Ureter (tissue), 1 donor: ENCODE results near the gene ZNF14. TPM values are rescaled to one million over a fixed set of nuclear protein-coding genes. Genes with fewer than 3 reads are reported as not detected.
"Not testable (repeated sequence)": the region's sequence is repeated elsewhere in the genome, so short reads cannot be mapped to it uniquely, and the experiment has no call there.

ENCODE experiments used
- DNase-seq: peaks from one replicate; pipeline ENCODE4 v3.0.0-alpha.2; 2020; ENCODE audit warnings: low spot score
- total RNA-seq: library from RNA; stranded (reverse); gene quantifications from one replicate; pipeline ENCODE4 v1.2.4, GENCODE V29; 2023
- donor health status: DM: yes; HTN: yes; CAD: no.

Gene ZNF14
- total RNA-seq, 1 donor from 2014 or later: 15.3 TPM

DNA sequence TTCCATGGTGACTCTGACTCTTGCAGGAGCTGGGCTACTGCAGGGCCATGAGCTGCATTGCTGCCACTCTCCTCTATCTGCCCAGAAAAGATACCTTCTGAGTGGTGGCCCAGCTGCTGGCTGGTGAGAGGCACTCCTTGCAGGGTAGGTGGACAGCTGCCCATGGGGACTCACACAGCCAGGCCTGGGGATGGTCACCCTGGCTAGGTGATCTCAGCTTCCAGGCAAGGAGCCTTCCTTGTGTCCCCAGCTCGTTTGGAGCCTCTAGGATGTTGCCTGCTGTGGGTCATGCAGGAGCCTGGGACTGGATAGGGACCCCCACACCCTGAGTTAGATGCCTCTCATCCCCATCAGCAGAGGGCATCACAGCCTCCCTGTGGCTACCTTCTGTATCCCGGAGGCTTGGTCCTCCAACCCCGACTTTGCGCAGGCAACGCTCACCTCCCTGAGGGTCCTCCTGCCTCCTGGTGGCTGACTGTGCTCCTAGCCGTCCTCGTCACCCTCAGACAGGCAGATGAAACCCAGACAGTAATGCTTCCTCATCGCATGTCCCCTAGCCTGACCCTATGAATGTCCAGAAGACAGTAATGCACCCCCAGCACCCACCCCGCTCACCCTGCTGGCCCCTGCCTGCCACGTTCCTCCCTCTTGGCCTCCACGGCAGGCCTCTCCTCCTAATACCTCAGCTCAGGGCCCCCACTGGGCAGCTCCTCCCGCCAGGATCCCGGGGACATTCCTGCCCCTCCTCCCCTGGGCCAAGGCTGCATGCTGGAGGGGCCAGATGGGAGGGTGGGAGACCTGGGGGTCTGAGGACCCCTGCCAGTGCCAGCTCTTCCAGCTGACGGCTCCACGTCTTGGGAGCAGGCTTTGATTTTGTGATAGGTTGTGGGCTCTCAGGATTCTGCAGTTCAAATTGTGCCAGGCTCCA is 13.6 kb upstream of the ZNF14 start:
- DNase-seq: no peak

GRCh38 chr19:19745496-19746285 is 12.8 kb upstream of the ZNF14 start:
- no peak for DNase-seq

DNA sequence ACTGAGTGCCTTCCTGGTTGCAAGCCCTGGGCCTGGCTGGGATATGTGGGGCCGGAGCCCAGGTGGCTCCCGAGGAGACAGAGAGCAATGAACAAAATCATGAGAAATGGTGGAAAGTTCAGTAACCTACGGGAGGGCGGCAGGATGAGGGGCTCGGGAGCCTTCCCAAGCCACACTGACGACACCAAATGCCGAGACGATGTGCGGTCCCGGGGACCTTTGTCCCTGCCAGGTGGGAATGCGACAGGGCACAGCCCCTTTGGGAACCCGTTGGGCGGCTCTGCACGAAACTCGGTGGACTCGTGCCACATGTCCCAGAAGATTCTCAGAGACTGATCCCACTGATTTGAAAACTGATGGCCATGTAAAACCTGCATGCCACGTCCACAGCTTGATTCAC is 11.7 kb upstream of the ZNF14 start:
- DNase-seq: no peak

DNA sequence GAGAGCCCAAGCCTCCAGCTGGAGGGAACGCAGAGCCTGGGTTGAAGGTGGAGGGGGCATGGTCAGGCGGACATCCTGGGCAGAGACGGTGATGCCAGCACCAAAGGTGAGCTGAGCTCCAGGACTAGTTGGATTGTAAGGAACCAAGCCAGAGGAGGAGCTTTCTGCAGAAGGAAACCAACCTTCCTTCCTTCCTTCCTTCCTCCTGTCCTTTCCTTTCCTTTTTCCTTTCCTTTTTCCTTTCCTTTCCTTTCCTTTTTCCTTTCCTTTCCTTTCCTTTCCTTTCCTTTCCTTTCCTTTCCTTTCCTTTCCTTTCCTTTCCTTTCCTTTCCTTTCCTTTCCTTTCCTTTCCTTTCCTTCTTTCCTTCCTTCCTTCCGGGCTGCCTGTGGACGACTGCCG is 11.0 kb upstream of the ZNF14 start:
- DNase-seq: not testable (repeated sequence)

DNA sequence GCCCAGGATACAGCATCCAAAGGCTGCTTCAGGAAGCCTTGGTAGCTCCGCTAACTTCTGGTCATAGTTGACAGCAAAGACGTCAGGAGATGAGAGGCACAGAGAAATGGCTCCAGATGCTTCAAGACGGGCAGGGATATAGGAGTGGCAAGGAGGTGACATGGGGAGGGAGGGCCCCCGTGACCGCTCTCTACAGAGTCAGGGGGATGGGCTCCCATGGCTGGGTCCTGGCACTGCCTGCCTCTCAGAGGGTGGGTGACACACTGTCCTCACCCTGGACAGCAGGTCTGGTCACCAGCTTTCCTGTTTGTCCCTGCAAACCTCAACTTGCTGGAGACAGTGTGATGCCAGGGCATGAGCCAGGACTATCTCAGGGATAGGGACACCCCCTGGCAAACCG is 10.3 kb upstream of the ZNF14 start:
- no peak for DNase-seq

GRCh38 chr19:19742773-19743172 is 9.9 kb upstream of the ZNF14 start:
- no peak for DNase-seq

DNA sequence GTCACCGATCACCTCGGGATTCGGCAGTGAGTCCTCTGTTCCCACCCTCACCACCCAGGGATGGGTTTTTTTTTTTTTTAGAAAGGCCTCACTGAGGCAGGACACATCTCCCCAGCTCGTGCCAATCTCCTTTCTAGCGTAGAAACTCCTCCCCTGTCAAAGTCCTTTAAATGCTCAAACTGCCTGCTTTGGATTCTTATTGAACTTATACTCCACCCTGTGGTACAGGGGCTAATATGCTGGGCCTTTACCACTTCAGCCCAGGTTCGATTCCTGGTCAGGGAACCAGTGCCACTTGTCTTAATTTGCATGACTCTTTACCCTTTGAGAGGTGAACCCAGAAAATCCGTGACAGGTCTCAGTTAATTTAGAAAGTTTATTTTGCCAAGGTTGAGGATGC is 8.3 kb upstream of the ZNF14 start:
- no peak for DNase-seq

DNA sequence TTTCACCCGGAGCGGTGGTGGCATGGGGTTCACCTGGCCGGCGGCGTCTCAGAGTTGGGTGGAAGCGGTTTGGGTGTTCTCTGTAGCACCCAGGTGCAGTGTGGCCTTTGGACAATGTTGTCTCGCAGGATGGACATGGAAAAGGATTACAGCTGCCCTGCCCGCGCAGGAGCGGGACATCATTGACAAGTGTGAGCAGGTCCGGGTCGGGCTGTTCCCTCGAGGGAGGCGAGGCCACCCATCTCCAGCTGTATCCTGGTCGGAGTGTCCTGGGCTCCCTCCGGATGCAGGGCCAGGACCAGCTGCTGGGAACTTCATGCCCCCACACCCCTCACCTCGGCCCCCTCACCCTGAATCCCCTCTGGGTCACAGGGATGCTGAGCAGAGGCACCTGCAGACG is 7.8 kb upstream of the ZNF14 start:
- DNase-seq: no peak

DNA sequence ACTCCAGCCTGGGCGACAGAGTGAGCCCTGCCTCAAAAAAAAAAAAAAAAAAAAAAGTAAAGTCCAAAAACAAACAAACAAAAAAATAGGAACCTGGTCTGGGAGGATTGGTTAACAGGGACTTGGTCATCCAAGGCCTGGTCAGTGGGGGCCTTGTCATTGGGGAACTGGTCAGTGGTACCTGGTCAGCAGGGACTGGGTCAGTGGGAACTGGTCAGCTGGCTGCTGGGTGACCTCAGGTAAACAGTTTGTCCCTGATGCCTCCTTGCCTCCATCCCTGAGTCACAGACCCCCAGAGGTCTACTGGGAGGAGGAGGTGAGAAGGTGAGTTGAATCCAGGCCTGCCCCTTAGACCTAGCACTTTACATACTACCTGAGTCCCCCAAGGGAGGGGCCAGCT is 5.7 kb upstream of the ZNF14 start:
- DNase-seq: no peak

DNA sequence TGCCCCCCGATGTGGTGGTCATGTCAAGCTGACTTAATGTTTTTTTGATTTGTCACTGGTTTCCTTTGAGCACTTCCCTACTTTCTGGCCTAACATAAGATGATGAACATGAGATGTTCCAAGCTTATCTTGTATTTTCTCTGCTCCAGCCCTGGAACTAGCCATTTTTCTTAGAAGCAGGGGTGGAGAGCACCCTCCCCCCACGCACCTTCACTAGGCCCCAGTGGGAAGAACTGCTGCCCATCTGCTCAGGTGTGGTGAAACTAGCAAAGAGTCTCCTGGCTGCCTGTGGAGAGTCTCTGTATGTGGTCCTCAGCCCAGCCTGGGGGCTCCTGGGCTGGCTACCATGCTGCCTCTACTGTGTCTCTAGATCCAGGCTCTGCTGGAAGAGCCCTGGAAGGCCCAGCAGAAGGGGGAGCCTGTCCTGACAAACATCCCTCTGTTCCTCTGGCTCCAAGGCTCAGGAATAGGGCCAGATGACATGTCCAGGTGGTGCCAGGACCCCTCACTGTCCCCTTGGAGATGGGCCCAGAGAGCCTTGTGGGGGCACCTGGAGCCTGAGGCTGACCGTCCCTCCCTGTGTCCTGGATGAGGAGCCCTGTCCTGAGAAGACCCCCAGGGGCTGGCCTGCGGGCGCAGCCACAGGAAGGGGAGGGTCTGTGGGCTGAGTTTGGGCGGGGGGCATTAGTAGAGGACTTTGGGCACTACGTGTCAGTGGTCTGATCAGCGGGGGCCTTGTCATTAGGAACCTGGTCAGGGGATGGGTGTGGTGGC is 4.8 kb upstream of the ZNF14 start:
- DNase-seq: no peak

DNA sequence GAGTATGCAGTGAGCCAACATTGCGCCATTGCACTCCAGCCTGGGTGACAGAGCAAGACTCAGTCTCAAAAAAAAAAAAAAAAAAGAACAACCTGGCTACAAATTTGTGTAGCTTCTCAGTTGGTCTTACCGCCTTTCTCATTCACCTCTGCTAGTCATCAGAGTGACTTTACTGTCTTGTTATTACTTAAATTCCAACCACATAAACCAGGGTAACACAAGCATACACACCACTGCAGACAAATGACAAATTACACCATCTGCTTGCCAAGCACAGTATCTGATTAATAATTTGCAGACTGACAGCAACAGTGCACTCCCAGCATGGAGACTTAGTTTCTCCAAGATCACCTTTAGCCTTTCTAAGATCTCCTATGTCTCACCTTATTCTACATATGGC is 11.0 kb downstream of the ZNF14 start:
- DNase-seq: no peak

GRCh38 chr19:19719798-19720197 is 13.1 kb downstream of the ZNF14 start:
- no peak for DNase-seq

DNA sequence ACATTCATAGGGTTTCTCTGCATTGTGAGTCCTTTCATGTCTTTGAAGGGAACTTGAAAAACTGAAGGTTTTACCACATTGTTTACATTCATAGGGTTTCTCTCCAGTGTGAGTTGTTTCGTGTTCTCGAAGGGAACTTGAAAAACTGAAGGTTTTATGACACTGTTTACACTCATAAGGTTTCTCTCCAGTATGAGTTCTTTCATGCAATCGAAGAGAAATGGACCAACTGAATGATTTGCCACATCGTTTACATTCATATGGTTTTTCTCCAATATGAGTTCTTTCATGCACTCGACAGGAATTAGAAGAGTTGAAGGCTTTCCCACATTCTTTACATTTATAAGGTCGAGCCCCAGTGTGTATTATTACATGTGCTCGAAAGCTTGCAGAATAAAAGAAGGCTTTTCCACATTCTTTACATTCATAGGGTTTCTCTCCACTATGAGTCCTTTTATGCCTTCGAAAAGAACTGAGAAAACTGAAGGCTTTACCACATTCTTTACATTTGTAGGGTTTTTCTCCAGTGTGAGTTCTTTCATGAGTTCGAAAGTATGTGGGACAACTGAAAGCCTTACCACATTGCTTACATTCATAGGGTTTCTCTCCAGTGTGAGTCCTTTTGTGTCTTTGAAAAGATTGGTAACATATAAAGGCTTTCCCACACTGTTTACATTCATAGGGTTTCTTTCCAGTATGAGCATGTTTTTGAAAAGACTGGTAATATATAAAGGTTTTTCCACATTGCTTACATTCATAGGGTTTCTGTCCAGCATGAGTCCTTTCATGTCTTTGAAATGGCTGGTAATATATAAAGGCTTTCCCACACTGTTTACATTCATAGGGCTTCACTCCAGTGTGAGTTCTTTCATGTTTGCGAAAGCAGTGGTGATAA is 20.7 kb downstream of the ZNF14 start:
- no peak for DNase-seq

GRCh38 chr19:19711306-19711933 is 21.5 kb downstream of the ZNF14 start:
- no peak for DNase-seq

GRCh38 chr19:19710506-19710905 is 22.4 kb downstream of the ZNF14 start:
- DNase-seq: no peak

- no peak for DNase-seq
Observed at GRCh38 chr19:19704836-19705235, 28.1 kb downstream of the ZNF14 start.

- DNase-seq: not testable (repeated sequence)
Observed at GRCh38 chr19:19700493-19700892, 32.4 kb downstream of the ZNF14 start.

DNA sequence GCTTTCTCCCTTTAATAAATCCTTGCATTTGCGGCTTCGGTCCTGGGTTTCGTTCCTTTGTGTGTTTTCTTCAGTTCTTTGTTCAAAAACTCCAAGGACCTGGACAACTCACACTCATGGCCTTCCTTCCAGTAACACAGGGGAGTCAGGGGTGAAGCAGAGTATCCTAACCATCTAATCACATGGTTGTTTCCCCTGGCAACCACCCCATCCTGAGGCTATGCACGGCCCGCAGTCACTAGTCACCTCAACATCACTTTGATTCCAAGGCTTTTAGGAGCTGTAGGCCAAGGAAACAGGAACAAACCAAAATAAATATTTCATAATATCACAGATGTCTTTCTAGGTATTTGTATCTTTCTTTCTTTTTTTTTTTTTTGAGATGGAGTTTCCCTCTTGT is 35.3 kb downstream of the ZNF14 start:
- no peak for DNase-seq

GRCh38 chr19:19696386-19696785 is 36.5 kb downstream of the ZNF14 start:
- DNase-seq: no peak

- DNase-seq: no peak
Observed at GRCh38 chr19:19691683-19692082, 41.2 kb downstream of the ZNF14 start.

DNA sequence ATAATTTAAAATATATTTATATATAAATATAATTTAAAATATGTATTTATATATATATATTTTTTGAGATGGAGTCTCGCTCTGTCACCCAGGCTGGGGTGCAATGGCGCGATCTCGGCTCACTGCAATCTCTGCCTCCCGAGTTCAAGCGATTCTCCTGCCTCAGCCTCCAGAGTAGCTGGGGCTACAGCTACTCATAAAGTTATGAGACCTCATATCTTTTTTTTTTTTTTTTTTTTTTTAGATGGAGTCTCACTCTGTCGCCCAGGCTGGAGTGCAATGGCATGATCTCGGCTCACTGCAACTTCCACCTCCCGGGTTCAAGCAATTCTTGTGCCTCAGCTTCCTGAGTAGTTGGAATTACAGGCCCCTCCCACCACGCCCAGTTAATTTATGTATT is 43.9 kb downstream of the ZNF14 start:
- not testable (repeated sequence) for DNase-seq
